Measurements from ENCODE around the gene PPP2R5C. TPM values are rescaled to one million over a fixed set of nuclear protein-coding genes. Genes with fewer than 3 reads are reported as not detected.
A peak's percentile ranks its signal among the peaks of the same experiment; 100 is the strongest.

Gene PPP2R5C
- total and polyA plus RNA-seq, 9 of the 15 experiments (the other 6 are each of a cell fraction or from before 2014, with no cell fraction given), result 284 to 617 (median 395) TPM

DNA sequence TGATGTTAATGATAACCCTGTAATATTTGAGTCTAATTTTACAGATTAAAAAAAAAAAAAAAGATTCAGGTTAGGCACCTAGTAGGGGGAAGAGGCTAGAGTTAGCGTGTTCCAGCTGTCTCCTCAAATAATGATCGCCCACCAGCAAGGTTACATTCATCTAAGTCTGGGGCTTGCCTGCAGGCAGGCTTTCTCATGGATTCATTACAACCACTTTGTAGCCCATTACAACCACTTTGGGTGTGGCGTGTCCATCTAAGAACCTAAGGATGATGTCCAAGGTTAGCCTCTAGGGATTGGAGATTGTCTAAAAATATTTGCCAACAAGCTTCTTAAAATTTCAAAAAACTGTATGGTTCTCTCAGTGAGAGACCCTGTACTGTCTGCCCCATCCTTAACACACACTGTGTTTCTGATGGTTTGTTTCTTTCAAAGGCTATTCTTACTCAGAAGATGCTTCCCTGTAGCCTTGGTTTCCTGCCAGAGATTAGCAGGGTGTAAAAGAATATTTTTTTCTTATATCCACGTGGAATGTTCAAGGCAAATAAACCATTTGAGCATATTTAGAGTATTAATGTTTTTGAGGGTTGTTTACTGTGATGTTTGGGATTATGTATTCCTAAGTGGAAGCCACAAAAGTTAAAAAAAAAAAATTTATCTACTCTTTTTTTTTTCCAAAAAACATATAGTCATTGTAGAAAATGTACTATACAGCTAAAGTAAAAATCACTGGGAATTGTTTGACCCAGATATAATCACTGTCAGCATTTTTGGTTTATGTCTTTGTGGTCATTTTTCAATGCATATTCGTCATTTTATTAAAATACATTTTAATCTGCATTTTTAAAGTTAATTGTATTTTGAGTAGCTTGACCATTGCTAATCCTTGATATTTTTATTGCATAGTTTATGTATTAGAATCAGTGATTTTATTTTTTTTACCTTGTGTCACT is 204.5 kb downstream of the PPP2R5C start:
- Histone ChIP-seq H3K79me2 (ENCODE audit: control insufficient read depth, insufficient read depth, low read length) (peaks cover 62% of the 10 kb centered on the region), H3K27ac (ENCODE audit: extremely low read depth, low read depth, low read length) (peak overlapping the region; percentile 76), H3K36me3 (ENCODE audit: control insufficient read depth, insufficient read depth, low read length) (peaks cover 29% of the 10 kb centered on the region; the same call in 2 of the 3 replicates), H3K4me1 (replicated peaks in 1 of 2; ENCODE audit: control insufficient read depth in 2 of 2, insufficient read depth in 2 of 2, low read length in 2 of 2) (peaks cover 29 to 36% of the 10 kb centered on the region in 2 experiments), H4K20me1 (replicated peaks; ENCODE audit: control insufficient read depth, insufficient read depth, low read length) (no peaks in the 10 kb centered on the region), H3K27me3 (ENCODE audit: control insufficient read depth in 2 of 2, insufficient read depth in 2 of 2, low read length in 2 of 2) (no peaks in the 10 kb centered on the region), H3K9me3 (replicated peaks; ENCODE audit: control insufficient read depth, insufficient read depth, low read depth, low read length) (no peaks in the 10 kb centered on the region), H3K4me2 (ENCODE audit: insufficient read depth, low read length) (peak overlapping the region; percentile 87), H3K9me1 (ENCODE audit: control insufficient read depth, insufficient read depth, low read length) (no peaks in the 10 kb centered on the region), H3K4me3 (peak overlapping the region; percentile 96), H3K9ac (ENCODE audit: insufficient read depth in 1 of 2, low read depth in 2 of 2, low read length in 2 of 2) (peak overlapping the region; percentile 77 to 97), H2AFZ (ENCODE audit: low read depth, low read length) (no peak overlapping the region)
- ATAC-seq (peak; percentile 3; the same call in 1 of the 3 replicates), FAIRE-seq (no peak), DNase-seq (ENCODE audit: extremely low read depth in 1 of 4, low spot score in 3 of 4) (peak in 1 of 4 experiments; percentile 39)
- TF ChIP-seq, protein P1, sequence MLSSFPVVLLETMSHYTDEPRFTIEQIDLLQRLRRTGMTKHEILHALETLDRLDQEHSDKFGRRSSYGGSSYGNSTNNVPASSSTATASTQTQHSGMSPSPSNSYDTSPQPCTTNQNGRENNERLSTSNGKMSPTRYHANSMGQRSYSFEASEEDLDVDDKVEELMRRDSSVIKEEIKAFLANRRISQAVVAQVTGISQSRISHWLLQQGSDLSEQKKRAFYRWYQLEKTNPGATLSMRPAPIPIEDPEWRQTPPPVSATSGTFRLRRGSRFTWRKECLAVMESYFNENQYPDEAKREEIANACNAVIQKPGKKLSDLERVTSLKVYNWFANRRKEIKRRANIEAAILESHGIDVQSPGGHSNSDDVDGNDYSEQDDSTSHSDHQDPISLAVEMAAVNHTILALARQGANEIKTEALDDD (IDR thresholded peaks at IDR 0.05), result 0 out of 2 replicates have a peak, but pooled peaks have one; percentile 3
- TF ChIP-seq CHD4 (IDR thresholded peaks at IDR 0.05; ENCODE audit: insufficient read depth, insufficient replicate concordance, low read depth, low read length, poor library complexity, severe bottlenecking), result no peak
- TF ChIP-seq MAFK (IDR thresholded peaks at IDR 0.05; ENCODE audit: low read length), result peak; percentile 77
- TF ChIP-seq SAFB2 (IDR thresholded peaks at IDR 0.05; ENCODE audit: borderline replicate concordance, low read depth, low read length, severe bottlenecking), result no peak
- peak; percentile 89 for TF ChIP-seq ZNF316 (IDR thresholded peaks at IDR 0.05)
- TF ChIP-seq MAFF (IDR thresholded peaks at IDR 0.05; ENCODE audit: low read length), result peak; percentile 77
- WGBS (ENCODE audit: insufficient coverage, low coverage, missing lambda C conversion rate), result 3% methylated on average over 5 of the region's 5 CpGs
- ChIA-PET CTCF (ENCODE audit: low intra/inter-chr PET ratio) (no interaction called here), POLR2A (interaction anchor here (0.6 to 1.4 kb wide), 5 partner anchors 21 to 256 kb away, joined by 3 to 6 read pairs (median 3); no protein-coding TSS in a partner anchor)
- intact Hi-C loops (cut with micrococcal nuclease), result loop anchor here (10.0 kb wide), 1 partner anchor 539 kb away; the partner anchor contains the start of gene ANKRD9
- in situ Hi-C loops (cut with MboI), result no loop called here
- no TSS peak for BruUV-seq (replicated peaks)
